Measurements from ENCODE around the gene MAPK4.

DNA sequence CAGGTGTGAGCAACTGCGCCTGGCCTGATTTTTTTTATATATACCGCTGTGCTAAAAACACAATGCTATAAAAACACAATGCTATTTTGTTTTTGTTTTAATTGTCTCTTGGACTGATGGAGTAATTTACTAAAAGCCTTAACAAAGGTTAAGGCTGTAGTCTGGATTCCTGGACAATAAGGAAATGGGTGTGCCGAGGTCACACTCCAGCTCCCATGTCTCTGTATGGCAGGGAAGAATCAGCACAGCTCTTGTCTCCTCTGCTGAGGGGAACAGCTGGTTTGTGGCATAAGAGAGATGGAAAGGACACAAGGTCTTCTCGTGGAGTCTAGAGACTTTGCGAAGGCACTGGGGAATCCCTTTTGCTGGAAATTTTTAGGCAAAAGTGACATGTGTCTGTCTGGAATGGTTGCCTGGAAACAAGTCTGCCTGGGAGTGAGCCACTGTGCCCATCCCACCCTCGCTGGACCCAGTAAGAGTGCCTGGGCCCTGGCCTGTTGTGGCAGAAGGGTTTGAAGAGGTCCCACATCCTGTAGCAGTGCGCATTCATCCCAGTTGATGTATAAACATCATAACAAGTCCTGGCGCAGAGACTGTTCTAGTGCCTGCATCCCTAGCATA lies 73.1 kb downstream of the MAPK4 start:
- TF ChIP-seq, protein P1, sequence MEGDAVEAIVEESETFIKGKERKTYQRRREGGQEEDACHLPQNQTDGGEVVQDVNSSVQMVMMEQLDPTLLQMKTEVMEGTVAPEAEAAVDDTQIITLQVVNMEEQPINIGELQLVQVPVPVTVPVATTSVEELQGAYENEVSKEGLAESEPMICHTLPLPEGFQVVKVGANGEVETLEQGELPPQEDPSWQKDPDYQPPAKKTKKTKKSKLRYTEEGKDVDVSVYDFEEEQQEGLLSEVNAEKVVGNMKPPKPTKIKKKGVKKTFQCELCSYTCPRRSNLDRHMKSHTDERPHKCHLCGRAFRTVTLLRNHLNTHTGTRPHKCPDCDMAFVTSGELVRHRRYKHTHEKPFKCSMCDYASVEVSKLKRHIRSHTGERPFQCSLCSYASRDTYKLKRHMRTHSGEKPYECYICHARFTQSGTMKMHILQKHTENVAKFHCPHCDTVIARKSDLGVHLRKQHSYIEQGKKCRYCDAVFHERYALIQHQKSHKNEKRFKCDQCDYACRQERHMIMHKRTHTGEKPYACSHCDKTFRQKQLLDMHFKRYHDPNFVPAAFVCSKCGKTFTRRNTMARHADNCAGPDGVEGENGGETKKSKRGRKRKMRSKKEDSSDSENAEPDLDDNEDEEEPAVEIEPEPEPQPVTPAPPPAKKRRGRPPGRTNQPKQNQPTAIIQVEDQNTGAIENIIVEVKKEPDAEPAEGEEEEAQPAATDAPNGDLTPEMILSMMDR (conservative IDR thresholded peaks at IDR 0.05): no peak
- no peak for TF ChIP-seq EZH2 (IDR thresholded peaks at IDR 0.05; ENCODE audit: low read depth)
